ENCODE measurements around the gene HPCAL1. TPM values are rescaled to one million over a fixed set of nuclear protein-coding genes. Genes with fewer than 3 reads are reported as not detected.

Gene HPCAL1
- total and polyA plus RNA-seq, 2 experiments from 2014 or later = 8.3 to 25.4 TPM

GRCh38 chr2:10402062-10402585, 99.4 kb downstream of the HPCAL1 start:
- no peak overlapping the region for H3K4me3 ChIP-seq
- no peak for ATAC-seq
- H3K4me2 ChIP-seq = no peak overlapping the region
- H3K4me1 Mint-ChIP-seq = peaks cover 4% of the 10 kb centered on the region; the same call in 2 of the 3 replicates
- H3K36me3 Mint-ChIP-seq (ENCODE audit: low read depth) = peaks cover 14% of the 10 kb centered on the region
- no peak overlapping the region for H3K4me3 Mint-ChIP-seq
- DNase-seq (ENCODE audit: low spot score) = no peak
- no peak overlapping the region for H2AFZ ChIP-seq
- TF ChIP-seq POLR2AphosphoS5 (IDR thresholded peaks at IDR 0.05; ENCODE audit: low read depth) = no peak
- TF ChIP-seq CTCF (conservative IDR thresholded peaks at IDR 0.05; ENCODE audit: low read depth in 2 of 2) = no peak
- TF ChIP-seq JUNB (IDR thresholded peaks at IDR 0.05; ENCODE audit: unreplicated experiment) = no peak
- TF ChIP-seq ZNF331 (CRISPR knock-in tag; IDR thresholded peaks at IDR 0.05; ENCODE audit: low read depth) = no peak
- TF ChIP-seq EZH2phosphoT487 (IDR thresholded peaks at IDR 0.05; ENCODE audit: unreplicated experiment) = no peak
- no peak for TF ChIP-seq ZNF462 (CRISPR knock-in tag; IDR thresholded peaks at IDR 0.05)
- no peak for TF ChIP-seq REST (IDR thresholded peaks at IDR 0.05; ENCODE audit: unreplicated experiment)
- TF ChIP-seq CREB1 (CRISPR knock-in tag; IDR thresholded peaks at IDR 0.05; ENCODE audit: low read depth) = no peak
- no peak for TF ChIP-seq NANOG (IDR thresholded peaks at IDR 0.05; ENCODE audit: borderline replicate concordance)
- no peak for TF ChIP-seq ZNF114 (CRISPR knock-in tag; IDR thresholded peaks at IDR 0.05)
- TF ChIP-seq ETS1 (IDR thresholded peaks at IDR 0.05) = no peak
- TF ChIP-seq STAT1 (IDR thresholded peaks at IDR 0.05; ENCODE audit: unreplicated experiment) = no peak
- no peak for TF ChIP-seq EZH2 (IDR thresholded peaks at IDR 0.05; ENCODE audit: low read depth, unreplicated experiment)
- H3K9me3 Mint-ChIP-seq = peaks cover 9% of the 10 kb centered on the region; the same call in 2 of the 3 replicates
- no peak overlapping the region for H3K27ac Mint-ChIP-seq
- no peaks in the 10 kb centered on the region for H3K79me2 ChIP-seq (replicated peaks; ENCODE audit: insufficient read depth)
- H3F3A ChIP-seq (replicated peaks; ENCODE audit: low read depth) = no peaks in the 10 kb centered on the region
- no peaks in the 10 kb centered on the region for H3K27me3 ChIP-seq (ENCODE audit: insufficient read depth)
- no peaks in the 10 kb centered on the region for H3K4me1 ChIP-seq (ENCODE audit: insufficient read depth)
- H3K27me3 Mint-ChIP-seq (ENCODE audit: insufficient read depth, low read depth, poor library complexity) = peaks cover 8% of the 10 kb centered on the region
- no peaks in the 10 kb centered on the region for H3K9me2 ChIP-seq (ENCODE audit: insufficient read depth)
- no peaks in the 10 kb centered on the region for H3K36me3 ChIP-seq (ENCODE audit: insufficient read depth)
- no peak overlapping the region for H3K27ac ChIP-seq (ENCODE audit: low read depth)
- H4K20me1 ChIP-seq (replicated peaks; ENCODE audit: insufficient read depth) = no peaks in the 10 kb centered on the region

Measured in GM23338 (cell line).